Sigmoid colon (tissue), 4 donors: ENCODE data around the gene CTAGE6.
"Not testable (repeated sequence)": the region's sequence is repeated elsewhere in the genome, so short reads cannot be mapped to it uniquely, and the experiment has no call there.

ENCODE experiments used
- CTCF ChIP-seq, 4 experiments: fragments of 450-650 bp in 3 of 4; fragments of 200-600 bp in 1 of 4; IDR thresholded peaks; one replicate each; pipeline ENCODE4 v1.5.1; 2016 to 2019; ENCODE audit warnings: antibody characterized with exemption in 4 of 4, mild to moderate bottlenecking in 3 of 4, moderate library complexity in 2 of 4
- POLR2AphosphoS5 ChIP-seq, 4 donors: sonication (generic); formaldehyde crosslinking; IDR thresholded peaks; one replicate each; pipeline ENCODE4 v1.6.1; 2017; ENCODE audit warnings: antibody characterized with exemption in 4 of 4

GRCh38 chr7:143795653-143796052 lies 38.2 kb upstream of the CTAGE6 start:
- TF ChIP-seq CTCF, POLR2AphosphoS5 (IDR thresholded peaks at IDR 0.05): not testable (repeated sequence)
